ENCODE results near the gene PHACTR1.

PHACTR1 gene

GRCh38 chr6:13072686-13073347 is 356.2 kb downstream of the PHACTR1 start:
- DNase-seq (ENCODE audit: low read depth in 2 of 2): no peak

- no peak for DNase-seq (ENCODE audit: low read depth in 2 of 2)
Observed at GRCh38 chr6:13074415-13075140, 358.0 kb downstream of the PHACTR1 start.

- DNase-seq (ENCODE audit: low read depth in 2 of 2): no peak
Observed at GRCh38 chr6:13075141-13075845, 358.7 kb downstream of the PHACTR1 start.

GRCh38 chr6:13076575-13076974 is 360.0 kb downstream of the PHACTR1 start:
- no peak for DNase-seq (ENCODE audit: low read depth in 2 of 2)

- DNase-seq (ENCODE audit: low read depth in 2 of 2): no peak
Observed at GRCh38 chr6:13077117-13077516, 360.6 kb downstream of the PHACTR1 start.

GRCh38 chr6:13079096-13079723 is 362.6 kb downstream of the PHACTR1 start:
- DNase-seq (ENCODE audit: low read depth in 2 of 2): no peak

GRCh38 chr6:13080462-13081188 is 364.1 kb downstream of the PHACTR1 start:
- no peak for DNase-seq (ENCODE audit: low read depth in 2 of 2)

GRCh38 chr6:13081189-13081563 is 364.6 kb downstream of the PHACTR1 start:
- no peak for DNase-seq (ENCODE audit: low read depth in 2 of 2)

- DNase-seq (ENCODE audit: low read depth in 2 of 2): no peak
Observed at GRCh38 chr6:13089296-13089994, 372.9 kb downstream of the PHACTR1 start.

GRCh38 chr6:13091192-13091591 is 374.6 kb downstream of the PHACTR1 start:
- no peak for DNase-seq (ENCODE audit: low read depth in 2 of 2)

- no peak for DNase-seq (ENCODE audit: low read depth in 2 of 2)
Observed at GRCh38 chr6:13094781-13095425, 378.3 kb downstream of the PHACTR1 start.

GRCh38 chr6:13096084-13096483 is 379.5 kb downstream of the PHACTR1 start:
- DNase-seq (ENCODE audit: low read depth in 2 of 2): no peak

- no peak for DNase-seq (ENCODE audit: low read depth in 2 of 2)
Observed at GRCh38 chr6:13097454-13097853, 380.9 kb downstream of the PHACTR1 start.

GRCh38 chr6:13098006-13098405 is 381.4 kb downstream of the PHACTR1 start:
- DNase-seq (ENCODE audit: low read depth in 2 of 2): no peak

- DNase-seq (ENCODE audit: low read depth in 2 of 2): no peak
Observed at GRCh38 chr6:13098793-13099570, 382.4 kb downstream of the PHACTR1 start.

- no peak for DNase-seq (ENCODE audit: low read depth in 2 of 2)
Observed at GRCh38 chr6:13099771-13100170, 383.2 kb downstream of the PHACTR1 start.

GRCh38 chr6:13101409-13101808 is 384.8 kb downstream of the PHACTR1 start:
- DNase-seq (ENCODE audit: low read depth in 2 of 2): no peak

GRCh38 chr6:13101985-13102384 is 385.4 kb downstream of the PHACTR1 start:
- no peak for DNase-seq (ENCODE audit: low read depth in 2 of 2)

GRCh38 chr6:13103169-13103568 is 386.6 kb downstream of the PHACTR1 start:
- DNase-seq (ENCODE audit: low read depth in 2 of 2): no peak

GRCh38 chr6:13105139-13105538 is 388.6 kb downstream of the PHACTR1 start:
- no peak for DNase-seq (ENCODE audit: low read depth in 2 of 2)
